Islet precursor cell (in vitro differentiated cells): Measurements from ENCODE around the gene HERC4.

Experiments
- DNase-seq: peaks from one replicate; pipeline ENCODE4 v3.0.0-alpha.2; 2018

The HERC4 gene

GRCh38 chr10:68074775-68075549 is at the start of gene HERC4:
Gene HERC4, minus strand, starts transcription at chr10:68075283. Its CDS starts 2,175 bp downstream, at chr10:68073108.
- DNase-seq: peak; percentile 98

GRCh38 chr10:68124718-68125117 is 49.6 kb upstream of the HERC4 start:
- no peak for DNase-seq

- no peak for DNase-seq
Observed at GRCh38 chr10:68121852-68122251, 46.8 kb upstream of the HERC4 start.

GRCh38 chr10:68121020-68121743 is 46.1 kb upstream of the HERC4 start:
- no peak for DNase-seq

- no peak for DNase-seq
Observed at GRCh38 chr10:68118657-68119056, 43.6 kb upstream of the HERC4 start.

GRCh38 chr10:68112837-68113236 is 37.8 kb upstream of the HERC4 start:
- no peak for DNase-seq

GRCh38 chr10:68111584-68111983 is 36.5 kb upstream of the HERC4 start:
- DNase-seq: no peak

- no peak for DNase-seq
Observed at GRCh38 chr10:68110027-68110426, 34.9 kb upstream of the HERC4 start.

- no peak for DNase-seq
Observed at GRCh38 chr10:68109331-68109730, 34.2 kb upstream of the HERC4 start, which contains the start of gene MYPN. Gene MYPN, plus strand, starts transcription at chr10:68109488. Its CDS starts 11,951 bp downstream, at chr10:68121439.

- no peak for DNase-seq
Observed at GRCh38 chr10:68108653-68109052, 33.6 kb upstream of the HERC4 start.

GRCh38 chr10:68108051-68108450 is 33.0 kb upstream of the HERC4 start:
- DNase-seq: no peak

- no peak for DNase-seq
Observed at GRCh38 chr10:68107651-68108050, 32.6 kb upstream of the HERC4 start.

GRCh38 chr10:68106656-68107055 is 31.6 kb upstream of the HERC4 start:
- peak; percentile 62 for DNase-seq

GRCh38 chr10:68105820-68106219 is 30.7 kb upstream of the HERC4 start:
- DNase-seq: peak; percentile 62

- no peak for DNase-seq
Observed at GRCh38 chr10:68103901-68104300, 28.8 kb upstream of the HERC4 start.

GRCh38 chr10:68103261-68103878 is 28.3 kb upstream of the HERC4 start:
- no peak for DNase-seq

GRCh38 chr10:68101066-68101465 is 26.0 kb upstream of the HERC4 start:
- no peak for DNase-seq

- no peak for DNase-seq
Observed at GRCh38 chr10:68099736-68100135, 24.7 kb upstream of the HERC4 start.

- DNase-seq: peak; percentile 90
Observed at GRCh38 chr10:68096913-68097516, 21.9 kb upstream of the HERC4 start.

GRCh38 chr10:68095153-68095552 is 20.1 kb upstream of the HERC4 start:
- DNase-seq: peak; percentile 60

- DNase-seq: no peak
Observed at GRCh38 chr10:68092512-68092911, 17.4 kb upstream of the HERC4 start.

GRCh38 chr10:68090586-68090985 is 15.5 kb upstream of the HERC4 start:
- no peak for DNase-seq

GRCh38 chr10:68088740-68089139 is 13.7 kb upstream of the HERC4 start:
- DNase-seq: no peak
